ENCODE results near the gene HOMEZ.
"Not testable (repeated sequence)": the region's sequence is repeated elsewhere in the genome, so short reads cannot be mapped to it uniquely, and the experiment has no call there.

HOMEZ gene

DNA sequence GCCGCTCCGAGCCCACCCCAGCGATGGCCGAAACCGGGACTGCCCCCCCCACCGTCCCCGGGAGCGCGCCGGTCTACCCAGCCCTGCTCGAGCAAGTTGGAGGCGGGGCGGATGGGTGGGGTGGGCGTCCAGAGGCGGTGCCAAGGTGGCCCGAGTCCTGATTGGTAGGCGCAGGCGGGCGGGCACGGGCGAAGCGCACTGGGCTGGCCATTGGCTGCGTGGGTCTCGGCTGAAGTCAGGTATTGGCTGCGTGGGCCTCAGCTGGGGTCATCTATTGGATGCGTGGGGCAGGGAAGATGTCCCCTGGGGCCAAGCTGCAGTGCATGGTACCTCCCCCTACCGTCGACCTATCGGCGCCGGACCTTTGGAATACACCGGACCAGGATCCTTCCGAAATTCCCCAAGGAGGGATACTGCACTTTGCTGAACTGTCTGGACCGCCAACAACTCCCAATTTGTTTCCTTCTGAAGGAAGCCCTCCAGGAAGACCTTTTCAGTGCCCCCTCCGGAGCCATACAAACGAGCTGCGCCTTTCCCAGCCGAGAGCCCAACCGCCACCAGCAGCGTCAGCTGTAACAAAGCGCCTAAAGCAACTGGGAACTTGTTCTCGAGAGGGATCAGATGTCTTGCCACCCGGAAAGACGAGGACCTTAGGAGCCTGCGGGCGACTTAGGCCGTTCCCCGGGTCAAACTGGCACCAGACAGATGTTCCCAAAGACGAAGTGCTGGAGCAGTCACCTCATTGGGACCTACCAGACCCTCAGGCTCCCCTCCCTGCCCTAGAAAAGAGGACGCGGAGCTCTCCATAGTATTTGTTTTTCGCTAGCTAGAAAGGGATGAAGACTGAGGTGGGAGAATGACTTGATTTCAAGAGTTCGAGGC lies at the start of gene HOMEZ:
Gene HOMEZ (minus strand): TSS at position 113 of the 882 bp plus-strand sequence. CDS start 180 bp downstream, outside the sequence.
- DNase-seq: peak; percentile 98 to 99

DNA sequence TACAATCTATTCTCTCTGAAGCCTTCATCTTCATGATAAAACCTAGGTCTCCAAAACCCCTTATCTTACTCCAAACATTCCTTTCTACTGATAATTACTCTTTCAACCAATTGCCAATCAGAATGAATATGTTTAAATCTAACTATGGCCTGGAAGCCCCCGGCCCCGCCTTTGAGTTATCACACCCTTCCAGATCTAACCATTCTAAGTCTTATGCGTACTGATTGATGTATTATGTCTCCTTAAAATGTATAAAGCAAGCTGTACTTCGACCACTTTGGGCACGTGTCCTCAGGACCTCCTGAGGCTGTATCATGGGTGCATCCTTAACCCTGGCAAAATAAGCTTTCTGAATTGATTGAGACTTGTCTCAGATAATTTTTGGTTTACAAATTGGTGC lies 49.7 kb upstream of the HOMEZ start:
- DNase-seq: no peak

DNA sequence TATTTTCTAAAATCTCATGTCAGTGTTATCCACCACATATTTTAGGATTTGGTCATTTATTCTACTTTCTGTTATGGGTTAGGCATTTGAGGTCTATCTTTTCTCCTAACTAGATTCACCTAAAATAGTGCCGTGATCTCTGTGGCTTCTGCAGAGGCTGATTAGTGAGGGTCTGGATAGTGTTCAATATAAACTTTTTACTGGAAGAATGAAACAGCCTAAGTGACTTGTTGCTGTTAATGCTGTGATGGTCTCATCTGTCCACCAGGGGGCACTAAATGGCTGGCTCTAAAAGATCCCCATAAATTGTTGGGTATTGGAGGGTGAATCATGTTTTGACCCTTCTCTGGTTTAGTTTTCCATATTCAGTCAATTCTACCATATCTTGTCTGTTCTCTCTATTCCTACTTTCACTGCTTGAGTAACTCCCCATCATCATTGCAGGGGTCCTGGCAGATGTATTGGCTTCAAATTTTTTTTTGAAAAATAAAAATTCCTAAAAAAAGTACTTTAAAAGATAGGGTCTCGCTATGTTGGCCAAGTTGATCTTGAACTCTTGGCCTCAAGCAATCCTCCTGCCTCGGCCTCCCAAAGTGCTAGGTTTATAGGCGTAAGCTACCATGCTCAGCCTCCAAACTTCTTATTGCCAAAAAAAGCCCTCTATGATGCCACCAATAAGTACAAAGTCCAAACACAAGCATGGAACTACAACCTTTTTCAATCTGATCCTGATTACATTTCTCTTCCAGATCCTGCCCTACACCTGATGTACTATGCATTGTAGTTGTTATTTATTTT lies 42.2 kb upstream of the HOMEZ start:
- peak; percentile 74 to 78 for DNase-seq

DNA sequence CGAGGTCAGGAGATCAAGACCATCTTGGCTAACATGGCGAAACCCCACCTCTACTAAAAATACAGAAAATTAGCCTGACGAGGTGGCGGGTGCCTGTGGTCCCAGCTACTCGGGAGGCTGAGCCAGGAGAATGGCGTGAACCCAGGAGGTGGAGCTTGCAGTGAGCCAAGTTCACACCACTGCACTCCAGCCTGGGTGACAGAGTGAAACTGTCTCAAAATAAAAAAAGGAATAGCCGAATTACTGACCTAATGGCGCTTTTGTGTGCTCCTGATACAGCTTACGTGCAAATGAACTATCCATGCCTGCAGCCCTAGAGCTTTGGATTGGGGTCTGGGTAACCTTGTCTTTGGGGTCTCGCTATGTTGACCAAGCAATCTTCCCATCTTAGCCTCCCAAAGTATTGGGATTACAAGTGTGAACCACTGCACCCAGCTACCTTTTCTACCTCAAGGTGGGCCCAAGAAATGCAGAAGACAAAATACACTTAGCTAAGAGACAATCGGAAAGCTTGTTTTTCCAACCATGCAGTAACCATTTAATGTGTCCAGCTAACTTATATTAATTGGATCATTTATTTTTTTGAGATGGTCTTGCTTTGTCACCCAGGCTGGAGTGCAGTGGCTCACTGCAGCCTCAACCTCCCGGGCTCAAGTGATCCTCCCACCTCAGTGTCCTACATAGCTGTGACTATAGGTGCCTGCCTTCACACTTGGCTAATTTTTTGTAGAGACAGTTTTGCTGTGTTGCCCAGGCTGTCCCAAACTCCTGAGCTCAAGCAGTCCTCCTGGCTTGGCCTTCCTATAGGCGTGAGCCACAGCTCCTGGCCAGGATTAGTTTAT lies 40.8 kb upstream of the HOMEZ start:
- DNase-seq: no peak

GRCh38 chr14:23325746-23326145 lies 39.8 kb upstream of the HOMEZ start:
- not testable (repeated sequence) for DNase-seq

DNA sequence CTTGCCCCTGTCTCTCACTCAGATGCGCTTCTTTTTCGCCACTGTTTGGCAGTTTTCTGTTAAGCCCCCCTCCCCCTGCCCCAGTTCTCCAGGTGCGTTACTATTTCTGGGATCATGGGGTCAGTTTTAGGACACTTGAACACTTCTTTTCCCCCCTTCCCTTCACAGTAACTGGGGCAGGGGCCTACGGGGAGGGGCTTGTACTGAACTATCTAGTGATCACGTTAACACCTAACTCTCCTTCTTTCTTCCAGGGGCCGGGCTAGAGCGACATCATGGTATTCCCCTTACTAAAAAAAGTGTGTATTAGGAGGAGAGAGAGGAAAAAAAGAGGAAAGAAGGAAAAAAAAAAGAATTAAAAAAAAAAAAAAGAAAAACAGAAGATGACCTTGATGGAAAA lies 39.1 kb upstream of the HOMEZ start:
- DNase-seq: no peak

- DNase-seq: no peak
Observed at GRCh38 chr14:23324455-23324846, 38.5 kb upstream of the HOMEZ start.

GRCh38 chr14:23323838-23324454 lies 38.0 kb upstream of the HOMEZ start:
- DNase-seq: no peak

GRCh38 chr14:23322568-23323517 lies 36.9 kb upstream of the HOMEZ start:
- DNase-seq: no peak

GRCh38 chr14:23321572-23322547 lies 35.9 kb upstream of the HOMEZ start:
- DNase-seq: no peak

GRCh38 chr14:23320584-23321571 lies 34.9 kb upstream of the HOMEZ start, which contains the start of gene PABPN1:
TSS of gene PABPN1 (plus strand) at chr14:23321457. CDS start at chr14:23321470, 13 bp downstream.
- peak; percentile 99 to 100 for DNase-seq

GRCh38 chr14:23319746-23320583 lies 34.0 kb upstream of the HOMEZ start:
- DNase-seq: no peak

DNA sequence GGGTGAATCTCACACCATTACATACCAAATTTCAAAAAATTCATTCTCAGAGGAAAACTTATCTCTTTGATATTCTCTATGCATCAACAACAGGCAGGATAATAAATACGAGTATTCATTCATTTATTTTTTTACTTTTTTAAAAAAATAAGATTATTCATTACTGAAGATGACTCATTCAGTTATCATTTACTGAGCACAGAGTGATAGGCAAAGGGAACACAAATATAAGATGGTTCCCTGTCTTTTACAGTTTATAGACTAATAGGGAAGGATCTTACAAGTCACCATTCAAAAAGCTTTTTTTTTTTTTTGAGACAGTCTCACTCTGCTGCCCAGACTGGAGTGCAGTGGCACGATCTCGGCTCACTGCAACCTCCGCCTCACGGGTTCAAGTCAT lies 30.4 kb upstream of the HOMEZ start:
- DNase-seq: no peak

DNA sequence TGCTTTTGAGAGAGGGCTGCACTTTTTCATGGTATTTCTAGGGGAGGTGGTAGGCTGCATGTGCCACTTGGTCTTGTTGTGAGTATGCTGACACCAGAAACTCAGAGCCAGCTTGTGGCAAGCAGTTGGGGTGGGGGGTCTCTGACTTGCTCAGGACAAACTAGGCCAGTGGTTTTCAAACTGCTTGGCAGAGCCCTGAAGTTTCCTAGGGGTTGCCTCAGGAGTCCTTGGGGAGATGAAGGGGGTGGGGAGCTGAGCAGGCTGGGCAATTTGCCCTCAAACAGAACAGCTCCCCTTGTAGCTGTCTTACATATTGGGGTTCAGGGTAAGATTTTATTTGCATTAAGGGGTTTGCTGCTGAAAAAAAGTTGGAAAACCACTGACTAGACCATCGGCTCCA lies 24.6 kb upstream of the HOMEZ start:
- no peak for DNase-seq

DNA sequence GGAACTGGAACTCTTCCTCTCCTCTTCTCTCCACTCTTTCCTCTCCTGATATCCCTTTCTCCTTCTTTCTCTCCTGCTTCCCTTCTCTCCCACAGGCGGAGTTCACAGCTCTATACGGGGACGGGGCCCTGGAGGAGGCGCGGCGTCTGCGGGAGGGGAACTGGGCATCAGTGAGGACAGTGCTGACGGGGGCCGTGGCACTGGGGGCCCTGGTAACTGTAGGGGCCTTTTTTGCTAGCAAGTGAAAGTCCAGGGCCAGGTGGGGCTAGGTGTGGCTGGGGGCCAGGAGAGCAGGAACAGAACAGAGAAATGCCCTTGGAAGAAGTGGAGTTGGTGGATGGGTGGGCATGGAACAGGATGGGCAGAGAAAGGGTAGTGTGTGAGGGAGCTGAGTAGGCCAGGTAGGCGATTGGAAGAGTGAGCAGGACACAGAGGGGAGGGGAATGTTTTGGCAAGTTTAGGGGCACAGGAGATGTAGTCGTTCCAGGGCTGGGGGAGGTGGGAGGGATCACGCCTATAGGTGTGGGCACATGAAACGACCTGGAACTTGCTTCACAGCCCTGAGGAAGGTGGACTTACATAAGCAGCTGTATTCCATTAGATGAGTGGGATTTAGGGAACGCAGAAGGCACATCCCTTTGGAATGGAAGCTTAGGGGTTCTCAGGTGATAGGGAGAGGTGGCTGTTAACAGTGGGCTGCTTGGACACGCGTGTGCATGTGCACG lies 23.0 kb upstream of the HOMEZ start:
- no peak for DNase-seq

- DNase-seq: no peak
Observed at GRCh38 chr14:23307687-23308644, 22.0 kb upstream of the HOMEZ start.

Data from NCI-H446 (cell line).